ENCODE data around the gene NCAPD3. TPM values are rescaled to one million over a fixed set of nuclear protein-coding genes. Genes with fewer than 3 reads are reported as not detected.

Gene NCAPD3
- total RNA-seq, 2 experiments from 2014 or later, result 125 to 136 TPM

GRCh38 chr11:134139873-134140331, 83.9 kb downstream of the NCAPD3 start:
- ATAC-seq (peak; percentile 64), DNase-seq (peak; percentile 70)
- ChIA-PET CTCF (interaction anchor here (1.0 to 5.3 kb wide), 8 partner anchors 10 to 212 kb away, joined by 3 to 39 read pairs (median 5); no protein-coding TSS in a partner anchor), POLR2A (no interaction called here)
- H3K36me3 Mint-ChIP-seq (ENCODE audit: low read depth), result peaks cover 5% of the 10 kb centered on the region
- H3K27ac Mint-ChIP-seq, result no peak overlapping the region
- no peaks in the 10 kb centered on the region for H3K9me3 Mint-ChIP-seq (ENCODE audit: insufficient read depth)
- H3K27me3 Mint-ChIP-seq (ENCODE audit: low read depth), result no peaks in the 10 kb centered on the region
- H3K4me3 Mint-ChIP-seq, result no peak overlapping the region
- peaks cover 18% of the 10 kb centered on the region for H3K4me1 Mint-ChIP-seq (ENCODE audit: low read depth)

DNA sequence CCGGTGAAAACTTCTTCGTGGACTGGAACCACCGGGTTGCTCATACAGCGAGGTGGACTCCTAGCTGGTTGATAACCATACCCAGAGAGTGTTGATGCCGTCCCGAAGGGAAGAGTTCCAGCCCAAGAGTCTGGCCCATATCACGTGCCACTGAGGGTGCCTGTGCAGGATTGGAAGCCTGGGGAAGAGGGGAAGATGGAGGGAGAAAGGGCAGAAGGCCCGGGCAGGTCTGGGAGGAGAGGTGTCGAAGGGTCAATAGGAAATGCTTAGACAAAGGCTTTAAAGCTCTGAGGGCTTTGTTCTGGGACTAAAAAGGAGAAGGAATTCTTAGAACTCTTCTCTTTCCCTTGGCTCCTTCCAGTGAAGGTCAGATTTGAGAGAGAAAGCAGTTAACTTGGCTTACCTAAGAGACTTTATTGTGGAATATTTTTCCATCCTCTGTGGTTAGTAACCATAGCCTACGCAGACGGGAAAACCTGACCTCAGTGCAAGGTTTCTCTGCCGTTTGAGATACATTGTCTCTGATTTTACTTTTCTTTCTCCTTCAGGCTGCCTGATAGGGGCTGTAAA, 84.4 kb downstream of the NCAPD3 start:
- peaks cover 4% of the 10 kb centered on the region for H3K27me3 Mint-ChIP-seq (ENCODE audit: low read depth)
- ATAC-seq (no peak), DNase-seq (no peak)
- ChIA-PET POLR2A (no interaction called here), CTCF (interaction anchor here (0.9 to 5.3 kb wide), 10 partner anchors 9 to 228 kb away, joined by 3 to 39 read pairs (median 4); no protein-coding TSS in a partner anchor)
- peaks cover 2% of the 10 kb centered on the region for H3K36me3 Mint-ChIP-seq (ENCODE audit: low read depth)
- no peak overlapping the region for H3K4me3 Mint-ChIP-seq
- no peak overlapping the region for H3K27ac Mint-ChIP-seq
- peaks cover 18% of the 10 kb centered on the region for H3K4me1 Mint-ChIP-seq (ENCODE audit: low read depth)
- H3K9me3 Mint-ChIP-seq (ENCODE audit: insufficient read depth), result no peaks in the 10 kb centered on the region

DNA sequence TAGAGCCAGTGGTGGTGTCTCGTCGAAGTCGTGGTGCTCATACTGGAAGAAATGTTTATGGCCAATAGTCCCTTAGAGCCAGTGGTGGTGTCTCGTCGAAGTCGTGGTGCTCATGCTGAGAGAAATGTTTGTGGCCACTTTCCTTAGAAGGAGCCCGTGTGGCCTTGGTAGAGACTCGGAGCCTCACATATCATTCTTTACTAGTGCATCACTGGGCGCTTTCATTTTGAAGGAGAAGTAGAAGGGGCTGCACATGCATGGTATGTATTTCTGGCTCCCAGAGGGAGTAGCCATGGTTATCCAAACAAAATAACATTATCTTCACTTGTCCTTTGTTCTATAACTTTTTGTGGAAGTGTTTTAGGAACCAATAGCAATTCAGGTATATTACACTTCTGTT, 85.4 kb downstream of the NCAPD3 start:
- CTCF ChIA-PET, result interaction anchor here (0.9 to 5.3 kb wide), 6 partner anchors 8 to 227 kb away, joined by 3 to 39 read pairs (median 8); no protein-coding TSS in a partner anchor
- DNase-seq (no peak), ATAC-seq (no peak)
- no peak overlapping the region for H3K4me3 Mint-ChIP-seq
- no peak overlapping the region for H3K27ac Mint-ChIP-seq
- H3K9me3 Mint-ChIP-seq (ENCODE audit: insufficient read depth), result peaks cover 6% of the 10 kb centered on the region
- H3K36me3 Mint-ChIP-seq (ENCODE audit: low read depth), result no peaks in the 10 kb centered on the region
- POLR2A ChIA-PET, result no interaction called here
- peaks cover 8% of the 10 kb centered on the region for H3K4me1 Mint-ChIP-seq (ENCODE audit: low read depth)
- peaks cover 4% of the 10 kb centered on the region for H3K27me3 Mint-ChIP-seq (ENCODE audit: low read depth)

DNA sequence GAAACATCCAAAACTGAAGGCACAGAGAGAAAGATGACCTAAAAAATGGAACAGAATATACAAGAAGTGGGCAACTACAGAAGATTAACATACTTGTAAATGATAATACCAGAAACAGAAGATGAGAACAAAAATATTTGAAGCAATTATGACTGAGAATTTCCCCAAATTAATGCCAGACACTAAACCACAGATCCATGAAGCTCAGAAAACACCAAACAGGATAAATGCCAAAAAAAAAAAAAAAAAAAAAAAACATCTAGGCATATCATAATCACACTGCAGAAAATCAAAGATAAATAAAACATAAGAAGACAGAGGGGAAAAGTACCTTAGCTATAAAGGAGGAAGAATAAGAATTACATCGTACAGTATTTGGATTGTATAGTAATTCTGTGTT, 89.6 kb downstream of the NCAPD3 start:
- no peak overlapping the region for H3K27ac Mint-ChIP-seq
- POLR2A ChIA-PET, result no interaction called here

GRCh38 chr11:134132808-134133207, 91.0 kb downstream of the NCAPD3 start:
- no peak overlapping the region for H3K27ac Mint-ChIP-seq
- no peak for ATAC-seq
- peaks cover 9% of the 10 kb centered on the region for H3K36me3 Mint-ChIP-seq (ENCODE audit: low read depth)
- peaks cover 17% of the 10 kb centered on the region for H3K9me3 Mint-ChIP-seq (ENCODE audit: insufficient read depth)
- H3K27me3 Mint-ChIP-seq (ENCODE audit: low read depth), result peaks cover 4% of the 10 kb centered on the region
- H3K4me1 Mint-ChIP-seq (ENCODE audit: low read depth), result no peaks in the 10 kb centered on the region
- ChIA-PET POLR2A (no interaction called here), CTCF (interaction anchor here (0.8 kb wide), 1 partner anchor 83 kb away, joined by 3 read pairs; no protein-coding TSS in a partner anchor)
- H3K4me3 Mint-ChIP-seq, result no peak overlapping the region
- no peak for DNase-seq

More for the DNA sequence above, 89.6 kb downstream of the NCAPD3 start:
- Mint-ChIP-seq H3K36me3 (ENCODE audit: low read depth) (peaks cover 9% of the 10 kb centered on the region), H3K9me3 (ENCODE audit: insufficient read depth) (peaks cover 17% of the 10 kb centered on the region), H3K27me3 (ENCODE audit: low read depth) (peaks cover 4% of the 10 kb centered on the region), H3K4me1 (ENCODE audit: low read depth) (no peaks in the 10 kb centered on the region), H3K4me3 (no peak overlapping the region)
- DNase-seq (no peak), ATAC-seq (no peak)
- CTCF ChIA-PET, result interaction anchor here (1.6 to 4.0 kb wide), 4 partner anchors 83 to 206 kb away, joined by 3 to 18 read pairs (median 4); no protein-coding TSS in a partner anchor

DNA sequence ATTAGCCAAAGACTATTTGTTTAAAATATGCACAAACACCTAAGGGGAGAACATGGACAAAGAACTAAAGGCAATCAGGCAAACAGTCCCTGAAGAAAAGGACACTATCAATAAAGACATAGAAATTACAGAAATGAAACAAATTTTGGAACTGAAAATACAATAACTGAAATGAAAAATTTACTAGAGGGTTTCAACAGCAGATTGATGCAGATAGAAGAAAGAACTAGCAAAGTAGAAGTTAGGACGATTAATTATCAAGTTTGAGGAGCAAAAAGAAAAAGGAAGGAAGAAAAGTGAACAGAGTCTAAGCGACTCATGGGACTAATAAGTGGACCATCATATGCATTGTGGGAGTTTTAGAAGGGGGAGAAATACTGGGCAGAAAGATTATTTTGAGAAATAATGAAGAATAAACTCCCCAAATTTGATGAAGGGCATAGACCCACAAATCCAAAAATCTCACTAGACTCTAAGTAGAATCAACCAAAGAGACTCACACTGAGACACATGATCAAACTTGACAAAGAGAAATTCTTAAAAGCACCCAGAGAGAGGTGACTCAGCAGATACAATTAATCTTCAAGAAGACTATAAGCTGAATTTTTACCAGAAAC, 92.0 kb downstream of the NCAPD3 start:
- H3K27me3 Mint-ChIP-seq (ENCODE audit: low read depth), result peaks cover 4% of the 10 kb centered on the region
- H3K36me3 Mint-ChIP-seq (ENCODE audit: low read depth), result peaks cover 9% of the 10 kb centered on the region
- ChIA-PET POLR2A (no interaction called here), CTCF (no interaction called here)
- H3K4me3 Mint-ChIP-seq, result no peak overlapping the region
- ATAC-seq, result no peak
- no peak for DNase-seq
- peaks cover 3% of the 10 kb centered on the region for H3K4me1 Mint-ChIP-seq (ENCODE audit: low read depth)
- no peak overlapping the region for H3K27ac Mint-ChIP-seq
- H3K9me3 Mint-ChIP-seq (ENCODE audit: insufficient read depth), result peaks cover 17% of the 10 kb centered on the region

- H3K4me1 Mint-ChIP-seq (ENCODE audit: low read depth), result peaks cover 20% of the 10 kb centered on the region
- peaks cover 2% of the 10 kb centered on the region for H3K9me3 Mint-ChIP-seq (ENCODE audit: insufficient read depth)
- DNase-seq, result no peak
- ChIA-PET CTCF (interaction anchor here (1.9 kb wide), 1 partner anchor 76 kb away, joined by 8 read pairs; no protein-coding TSS in a partner anchor), POLR2A (no interaction called here)
- peaks cover 29% of the 10 kb centered on the region for H3K27me3 Mint-ChIP-seq (ENCODE audit: low read depth)
- no peak for ATAC-seq
- H3K4me3 Mint-ChIP-seq, result no peak overlapping the region
- H3K27ac Mint-ChIP-seq, result no peak overlapping the region
- peaks cover 6% of the 10 kb centered on the region for H3K36me3 Mint-ChIP-seq (ENCODE audit: low read depth)
Measured at GRCh38 chr11:134126217-134126822, 97.4 kb downstream of the NCAPD3 start.

GRCh38 chr11:134125507-134125906, 98.3 kb downstream of the NCAPD3 start:
- peaks cover 4% of the 10 kb centered on the region for H3K36me3 Mint-ChIP-seq (ENCODE audit: low read depth)
- peaks cover 20% of the 10 kb centered on the region for H3K4me1 Mint-ChIP-seq (ENCODE audit: low read depth)
- no peak overlapping the region for H3K4me3 Mint-ChIP-seq
- no peak for DNase-seq
- ATAC-seq, result no peak
- POLR2A ChIA-PET, result interaction anchor here (1.2 kb wide), 1 partner anchor 68 kb away, joined by 3 read pairs; no protein-coding TSS in a partner anchor
- no peaks in the 10 kb centered on the region for H3K9me3 Mint-ChIP-seq (ENCODE audit: insufficient read depth)
- H3K27ac Mint-ChIP-seq, result no peak overlapping the region
- CTCF ChIA-PET, result interaction anchor here (0.7 to 1.9 kb wide), 5 partner anchors 11 to 75 kb away, joined by 3 to 8 read pairs (median 4); no protein-coding TSS in a partner anchor
- H3K27me3 Mint-ChIP-seq (ENCODE audit: low read depth), result peaks cover 29% of the 10 kb centered on the region

DNA sequence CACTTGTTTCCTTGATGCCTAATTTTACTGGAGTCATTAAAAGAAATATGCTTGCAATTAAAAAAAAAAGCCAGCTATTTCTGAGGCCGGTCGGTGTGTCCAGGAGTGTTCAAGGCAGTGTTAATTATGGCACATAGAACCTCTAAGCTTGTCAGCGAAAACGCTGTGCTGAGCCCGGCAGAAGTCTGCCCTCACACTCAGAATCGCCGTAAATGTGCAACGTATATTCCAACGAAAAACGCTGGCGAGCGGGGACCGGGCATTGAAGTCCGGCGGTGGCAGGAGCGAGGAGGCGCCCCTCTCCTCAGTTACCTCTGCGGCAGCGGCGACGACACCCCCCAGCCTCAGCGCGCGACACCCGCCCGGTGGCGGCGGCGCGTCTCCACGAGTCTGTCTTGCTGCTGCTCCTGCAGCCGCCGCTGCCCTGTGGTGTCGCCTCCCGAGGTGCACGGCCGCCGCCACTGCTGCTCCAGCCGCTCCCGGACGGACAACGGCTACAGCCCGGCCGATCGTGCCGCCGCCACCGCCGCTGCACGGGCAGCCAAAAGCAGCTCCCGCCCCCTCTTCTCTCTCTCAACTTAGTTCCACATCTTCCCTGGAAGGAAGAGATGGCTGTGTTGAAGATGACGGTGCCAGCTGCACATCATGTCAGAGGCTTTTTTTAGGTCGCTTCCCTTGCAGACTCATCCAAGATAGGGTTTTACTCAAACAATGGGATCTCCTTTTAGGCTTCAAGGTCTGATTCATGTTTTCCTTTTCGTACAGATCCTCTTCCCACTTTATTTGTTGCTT, 98.9 kb downstream of the NCAPD3 start:
- Mint-ChIP-seq H3K4me1 (ENCODE audit: low read depth) (peaks cover 20% of the 10 kb centered on the region), H3K27ac (no peak overlapping the region), H3K36me3 (ENCODE audit: low read depth) (peaks cover 4% of the 10 kb centered on the region), H3K27me3 (ENCODE audit: low read depth) (peaks cover 29% of the 10 kb centered on the region), H3K4me3 (no peak overlapping the region), H3K9me3 (ENCODE audit: insufficient read depth) (no peaks in the 10 kb centered on the region)
- DNase-seq, result no peak
- ChIA-PET CTCF (interaction anchor here (0.8 to 1.5 kb wide), 3 partner anchors 15 to 27 kb away, joined by 3 to 5 read pairs (median 4); no protein-coding TSS in a partner anchor), POLR2A (interaction anchor here (0.6 to 1.2 kb wide), 2 partner anchors 68 to 117 kb away, joined by 3 read pairs; no protein-coding TSS in a partner anchor)
- peak; percentile 69 for ATAC-seq

DNA sequence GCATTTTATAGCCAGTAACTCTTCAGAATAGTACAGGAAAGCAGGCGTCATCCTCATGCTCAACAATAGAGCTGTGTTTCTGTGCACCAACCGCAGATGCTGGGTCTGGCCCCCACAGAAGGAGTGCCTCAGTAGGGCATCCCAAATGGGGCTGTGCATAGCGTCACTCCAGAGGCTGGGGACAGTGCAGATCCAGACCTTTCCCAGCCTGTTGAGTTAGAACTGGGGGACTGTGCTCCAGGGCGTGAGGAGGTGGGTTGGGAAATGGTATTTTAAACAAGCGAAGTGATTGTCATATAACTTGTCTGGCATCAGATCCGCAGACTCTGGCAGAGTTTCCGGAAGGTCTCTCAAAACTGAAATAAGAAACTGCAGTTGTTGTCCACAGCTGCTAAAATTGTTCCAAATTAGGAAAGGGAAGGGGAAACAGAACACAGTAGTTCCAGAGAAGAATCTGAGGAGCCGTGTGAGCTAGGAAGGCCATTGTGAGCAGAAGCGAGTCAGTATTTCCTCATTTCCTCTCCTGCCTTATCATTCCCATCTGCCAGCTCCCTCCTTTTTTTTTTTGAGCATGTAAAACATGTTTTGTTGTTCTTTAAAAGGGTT, 102.7 kb downstream of the NCAPD3 start:
- Mint-ChIP-seq H3K9me3 (ENCODE audit: insufficient read depth) (no peaks in the 10 kb centered on the region), H3K4me1 (ENCODE audit: low read depth) (peaks cover 18% of the 10 kb centered on the region), H3K27me3 (ENCODE audit: low read depth) (peaks cover 24% of the 10 kb centered on the region), H3K27ac (no peak overlapping the region), H3K36me3 (ENCODE audit: low read depth) (peaks cover 4% of the 10 kb centered on the region), H3K4me3 (no peak overlapping the region)
- CTCF ChIA-PET, result interaction anchor here (1.3 kb wide), 1 partner anchor 71 kb away, joined by 3 read pairs; no protein-coding TSS in a partner anchor
- POLR2A ChIA-PET, result no interaction called here
- ATAC-seq (no peak), DNase-seq (no peak)

Measured in activated CD8-positive, alpha-beta T cell treated with anti-CD3 and anti-CD28 coated beads, Interleukin-2, amount 10 ng/mL, durations not matched to agents 7 days and 5 days (primary cell).